ENCODE results near the gene POFUT1.

DNA sequence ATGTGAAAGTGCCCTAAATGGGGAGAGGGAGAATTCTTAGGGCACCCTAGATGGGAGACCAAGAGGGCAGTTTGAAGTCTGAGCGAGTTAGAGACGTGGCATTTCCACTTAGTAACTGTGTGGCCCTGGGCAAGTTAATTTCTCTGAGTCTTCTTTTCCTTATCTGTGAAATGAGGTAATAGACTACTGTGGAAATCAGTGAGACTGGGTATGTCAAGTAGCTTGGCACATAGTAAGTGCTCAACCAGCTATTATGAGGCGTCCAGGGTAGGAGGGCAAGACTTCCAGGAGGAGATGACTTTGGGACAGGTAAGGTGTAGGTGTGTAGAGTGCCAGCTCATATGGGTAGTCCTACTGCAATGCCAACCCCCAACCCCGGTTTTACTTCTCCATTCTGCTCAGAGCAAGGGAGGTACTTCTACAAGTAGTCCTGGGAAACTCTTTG lies 70.5 kb downstream of the POFUT1 start:
- TF ChIP-seq CTCF (IDR thresholded peaks at IDR 0.05) (no peak), ESRRA (IDR thresholded peaks at IDR 0.05; ENCODE audit: borderline replicate concordance, low read length) (no peak), MYC (IDR thresholded peaks at IDR 0.05; ENCODE audit: borderline replicate concordance, low read length) (no peak), CEBPB (IDR thresholded peaks at IDR 0.05) (no peak)

Measured in A549 (cell line).